ENCODE results near the gene SRP68.
A peak's percentile ranks its signal among the peaks of the same experiment; 100 is the strongest.

Gene SRP68

DNA sequence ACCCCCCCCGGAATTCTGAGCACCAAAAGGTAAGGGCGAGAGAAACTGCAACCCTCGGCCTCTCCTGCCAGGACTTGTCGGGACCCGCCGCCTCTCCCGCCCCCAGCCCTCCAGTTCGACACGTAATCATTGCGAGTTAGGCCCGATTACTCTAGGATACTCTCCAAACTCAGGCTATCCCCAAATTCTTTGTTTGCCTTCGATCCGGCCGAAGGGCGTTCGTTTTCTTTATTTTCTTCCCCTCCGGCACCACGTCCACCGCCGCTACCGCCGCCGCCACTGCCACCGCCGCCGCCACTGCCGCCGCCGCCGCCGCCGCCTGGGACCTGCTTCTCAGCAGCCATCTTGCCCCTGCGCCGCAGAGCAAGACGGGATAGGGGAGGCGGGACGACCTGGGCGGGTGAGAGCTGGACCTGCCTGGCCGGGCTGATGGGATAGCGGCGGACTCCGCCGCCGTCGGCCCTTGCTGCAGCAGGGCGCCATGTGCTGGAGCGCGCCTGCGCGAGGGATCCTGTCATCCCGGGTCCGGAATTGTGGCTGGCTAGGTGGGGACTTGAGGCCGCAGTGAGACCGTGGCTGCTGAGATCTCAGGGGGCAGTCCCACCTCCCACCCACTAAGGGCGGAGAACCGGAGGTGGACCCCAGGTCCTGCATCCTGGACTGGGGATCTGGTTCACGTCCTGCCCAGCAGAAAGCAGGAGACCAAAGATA lies at the start of gene SRP68:
Gene SRP68, minus strand, starts transcription at position 370 of the 711 bp plus-strand sequence. Its CDS starts 26 bp downstream, at position 344.
- peak; percentile 63 to 64 for DNase-seq (ENCODE audit: low read depth in 2 of 2)

DNA sequence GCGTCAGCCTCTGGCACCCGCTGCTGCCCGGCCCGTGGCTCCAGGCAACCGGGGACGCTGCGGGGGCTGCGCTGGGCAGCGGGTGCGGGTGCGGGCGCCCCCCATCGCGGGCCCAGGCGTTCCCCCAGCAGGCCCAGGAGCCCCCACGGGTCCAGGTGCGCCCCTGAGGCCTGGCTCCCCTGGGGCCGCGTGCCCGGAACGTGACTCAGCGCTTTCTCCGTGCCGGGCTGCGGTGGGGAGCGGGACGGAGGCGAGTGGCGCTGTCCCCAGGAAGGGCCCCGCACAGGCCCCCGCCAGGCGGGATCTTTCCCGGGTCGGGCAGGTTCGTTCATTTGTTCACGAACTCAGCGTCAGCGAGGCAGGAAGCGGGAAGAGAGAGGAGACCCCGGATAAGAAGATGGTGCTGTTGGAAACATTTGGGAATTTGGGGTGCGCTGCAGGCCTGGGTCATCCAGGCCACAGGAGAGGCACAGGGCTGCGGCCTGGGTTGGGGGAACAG lies 49.7 kb upstream of the SRP68 start:
- DNase-seq (ENCODE audit: low read depth in 2 of 2), result no peak

DNA sequence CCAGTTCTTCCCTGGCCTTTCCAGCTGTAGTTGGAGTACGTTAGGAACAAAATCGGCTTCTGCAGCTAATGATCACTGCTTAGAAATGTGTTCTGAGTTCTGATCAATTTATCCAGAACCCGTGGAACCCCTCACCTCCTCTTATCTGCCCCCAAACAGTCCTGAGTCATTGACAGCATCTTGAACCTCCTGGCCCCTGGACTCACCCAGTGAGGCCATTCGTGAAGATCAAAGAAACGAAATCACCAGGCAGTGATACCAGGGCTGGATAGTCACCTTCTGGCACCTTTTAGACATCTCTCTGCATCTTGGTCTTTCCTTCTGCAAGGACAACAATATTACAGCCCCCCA lies 48.3 kb upstream of the SRP68 start:
- no peak for DNase-seq (ENCODE audit: low read depth in 2 of 2)

DNA sequence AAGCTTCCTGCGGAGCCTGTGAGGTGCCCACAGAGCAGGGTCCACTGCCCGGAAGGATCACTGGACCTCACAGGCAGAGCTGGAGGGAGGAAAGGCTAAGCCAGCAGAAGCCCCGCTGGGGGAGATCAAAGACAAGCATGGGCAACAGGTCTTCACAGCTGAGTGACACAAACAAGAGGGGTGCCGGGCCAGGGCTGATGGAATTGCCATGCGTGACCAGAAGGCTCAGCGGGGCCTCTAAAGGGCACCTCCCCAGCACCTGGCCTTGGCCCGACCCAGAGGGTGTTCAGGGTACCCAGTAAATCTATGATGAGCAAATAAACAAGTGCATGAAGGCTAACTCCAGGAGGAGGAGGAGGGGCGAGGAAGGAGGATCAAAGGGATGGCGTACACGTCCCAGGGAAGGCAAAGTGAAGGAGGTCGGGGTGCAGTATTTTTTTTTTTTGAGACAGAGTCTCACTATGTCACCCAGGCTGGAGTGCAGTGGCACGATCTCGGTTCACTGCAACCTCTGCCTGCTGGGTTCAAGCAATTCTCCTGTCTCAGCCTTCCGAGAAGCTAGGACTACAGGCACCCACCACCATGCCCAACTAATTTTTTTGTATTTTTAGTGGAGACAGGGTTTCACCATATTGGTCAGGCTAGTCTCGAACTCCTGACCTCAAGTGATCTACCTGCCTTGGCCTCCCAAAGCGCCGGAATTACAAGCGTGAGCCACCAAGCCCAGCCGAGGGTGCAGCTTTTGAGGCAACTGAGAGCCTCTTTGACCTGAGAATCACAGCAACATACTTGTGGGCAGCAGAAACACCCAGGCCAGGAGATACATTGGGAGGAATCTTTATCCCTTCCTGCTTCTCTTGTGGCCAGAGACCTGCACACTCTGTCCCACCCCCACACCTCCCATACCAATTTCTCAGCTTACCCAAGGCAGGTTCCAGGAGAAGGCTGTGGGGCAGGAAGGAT lies 47.4 kb upstream of the SRP68 start:
- DNase-seq (ENCODE audit: low read depth in 2 of 2), result no peak

DNA sequence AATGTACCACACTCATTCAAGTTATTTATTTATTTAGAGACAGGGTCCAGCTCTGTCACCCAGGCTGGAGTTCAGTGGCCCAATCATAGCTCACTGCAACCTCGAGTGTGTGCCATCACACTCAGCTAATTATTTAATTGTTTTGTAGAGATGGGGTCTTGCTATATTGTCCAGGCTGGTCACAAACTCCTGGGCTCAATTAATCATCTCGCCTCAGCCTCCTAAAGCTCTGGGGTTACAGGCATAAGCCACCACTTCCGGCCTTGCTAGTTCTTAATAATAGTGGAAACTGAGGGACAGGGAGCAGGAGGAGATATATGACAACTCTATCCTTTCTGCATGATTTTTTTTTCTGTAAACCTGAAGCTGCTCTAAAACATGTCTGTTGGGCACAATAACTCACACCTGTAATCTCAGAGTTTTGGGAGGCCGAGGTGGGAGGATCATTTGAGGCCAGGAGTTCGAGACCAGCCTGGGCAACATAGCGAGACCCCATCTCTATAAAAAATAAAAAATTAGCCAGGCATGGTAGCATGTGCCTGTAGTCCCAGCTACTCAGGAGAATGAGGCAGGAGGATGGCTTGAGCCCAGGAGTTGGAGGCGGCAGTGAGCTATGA lies 42.9 kb upstream of the SRP68 start:
- no peak for DNase-seq (ENCODE audit: low read depth in 2 of 2)

DNA sequence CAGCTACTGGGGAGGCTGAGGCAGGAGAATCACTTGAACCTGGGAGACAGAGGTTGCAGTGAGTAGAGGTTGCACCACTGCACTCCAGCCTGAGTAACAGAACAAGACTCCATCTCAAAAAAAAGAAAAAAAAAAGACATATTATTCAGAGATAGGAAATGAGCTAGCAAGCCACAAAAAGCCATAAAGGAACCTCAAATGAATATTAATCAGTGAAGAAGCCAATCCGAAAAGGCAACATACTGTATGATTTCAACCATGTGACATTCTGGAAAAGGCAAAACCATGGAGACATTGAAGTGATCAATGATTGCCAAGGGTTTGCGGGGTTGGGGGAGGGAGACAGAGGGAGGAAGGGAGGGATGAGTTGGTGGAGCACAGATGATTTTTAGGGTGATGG lies 39.6 kb upstream of the SRP68 start:
- DNase-seq (ENCODE audit: low read depth in 2 of 2), result no peak

DNA sequence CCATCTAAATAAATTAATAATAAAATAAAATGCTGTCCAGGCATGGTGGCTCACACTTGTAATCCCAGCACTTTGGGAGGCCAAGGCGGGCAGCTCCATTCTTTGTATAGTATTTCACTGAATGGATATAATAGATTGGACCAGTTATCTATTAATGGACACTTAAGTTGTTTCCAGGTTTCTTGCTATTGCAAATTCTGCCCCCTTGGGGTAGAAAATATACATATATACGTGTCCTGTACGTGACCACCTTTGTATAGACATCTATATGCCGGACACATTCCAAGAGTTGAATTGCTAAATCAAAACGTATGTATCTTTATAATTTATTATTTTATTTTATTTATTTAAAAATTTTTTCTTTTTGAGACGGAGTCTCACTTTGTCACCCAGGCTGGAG lies 35.2 kb upstream of the SRP68 start:
- no peak for DNase-seq (ENCODE audit: low read depth in 2 of 2)

DNA sequence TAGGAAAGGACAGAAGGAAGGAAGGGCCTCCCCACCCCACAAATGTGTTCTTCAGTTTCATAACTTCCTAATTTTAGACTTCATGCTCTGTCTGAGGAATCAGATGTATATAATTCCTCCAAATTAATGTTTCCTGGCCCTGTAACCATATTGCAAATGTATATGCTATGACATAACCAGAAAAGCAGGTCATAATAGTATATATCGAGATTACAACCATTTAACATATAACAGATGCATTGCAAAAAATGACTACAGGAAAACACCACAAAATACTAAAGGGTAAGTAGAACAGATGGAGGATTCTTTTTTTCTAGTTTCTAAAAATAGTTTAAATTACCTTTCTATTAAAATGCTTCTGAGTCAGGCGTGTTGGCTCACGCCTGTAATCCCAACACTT lies 34.4 kb upstream of the SRP68 start:
- no peak for DNase-seq (ENCODE audit: low read depth in 2 of 2)

DNA sequence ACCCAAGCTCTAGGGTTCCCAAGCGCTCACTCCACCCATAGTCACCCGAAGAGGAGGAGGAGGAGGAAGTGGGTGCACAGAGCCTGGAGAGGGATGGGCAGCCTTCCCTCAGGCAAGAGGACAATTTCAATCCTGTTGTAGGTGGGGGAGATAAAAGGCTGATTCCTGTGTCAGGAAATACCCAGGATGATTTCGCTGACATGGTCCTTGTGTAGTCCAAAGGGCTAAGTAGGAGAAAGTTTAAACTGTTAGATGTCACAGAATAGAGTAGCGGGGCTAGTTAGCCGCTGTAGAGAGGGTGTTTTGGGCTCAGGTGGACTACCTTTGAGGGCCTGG lies 32.5 kb upstream of the SRP68 start:
- no peak for DNase-seq (ENCODE audit: low read depth in 2 of 2)

DNA sequence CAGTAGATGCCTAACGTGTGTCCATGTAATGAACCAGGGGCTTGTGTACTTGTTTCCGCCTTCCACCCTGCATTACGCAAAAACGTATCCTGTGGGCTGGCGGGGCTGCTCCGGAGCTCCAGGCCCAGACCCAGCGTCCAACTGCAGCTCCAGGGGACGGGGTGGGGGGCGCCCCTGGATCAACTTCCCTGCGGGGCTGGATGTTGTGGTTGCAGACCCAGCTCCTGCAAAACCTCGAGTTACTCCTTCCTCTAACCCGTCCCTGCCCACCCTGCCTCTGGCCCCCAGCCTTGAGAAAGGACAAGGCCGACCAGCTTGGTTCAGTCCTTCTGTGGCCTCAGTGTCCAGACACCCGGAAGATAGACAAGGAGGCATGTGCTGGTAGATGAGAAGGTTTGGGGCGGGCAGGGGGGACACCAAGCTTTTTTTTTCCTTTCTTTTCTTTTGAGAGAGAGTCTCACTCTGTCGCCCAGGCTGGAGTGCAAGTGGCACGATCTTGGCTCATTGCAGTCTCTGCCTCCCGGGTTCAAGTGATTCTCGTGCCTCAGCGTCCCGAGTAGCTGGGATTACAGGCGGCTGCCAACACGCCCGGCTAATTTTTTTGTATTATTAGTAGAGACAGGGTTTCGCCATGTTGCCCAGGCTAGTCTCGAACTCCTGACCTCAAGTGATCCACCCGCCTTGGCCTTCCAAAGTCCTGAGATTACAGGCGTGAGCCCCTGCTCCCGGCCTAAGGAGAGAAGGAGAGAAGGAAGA lies 32.0 kb upstream of the SRP68 start:
- no peak for DNase-seq (ENCODE audit: low read depth in 2 of 2)

DNA sequence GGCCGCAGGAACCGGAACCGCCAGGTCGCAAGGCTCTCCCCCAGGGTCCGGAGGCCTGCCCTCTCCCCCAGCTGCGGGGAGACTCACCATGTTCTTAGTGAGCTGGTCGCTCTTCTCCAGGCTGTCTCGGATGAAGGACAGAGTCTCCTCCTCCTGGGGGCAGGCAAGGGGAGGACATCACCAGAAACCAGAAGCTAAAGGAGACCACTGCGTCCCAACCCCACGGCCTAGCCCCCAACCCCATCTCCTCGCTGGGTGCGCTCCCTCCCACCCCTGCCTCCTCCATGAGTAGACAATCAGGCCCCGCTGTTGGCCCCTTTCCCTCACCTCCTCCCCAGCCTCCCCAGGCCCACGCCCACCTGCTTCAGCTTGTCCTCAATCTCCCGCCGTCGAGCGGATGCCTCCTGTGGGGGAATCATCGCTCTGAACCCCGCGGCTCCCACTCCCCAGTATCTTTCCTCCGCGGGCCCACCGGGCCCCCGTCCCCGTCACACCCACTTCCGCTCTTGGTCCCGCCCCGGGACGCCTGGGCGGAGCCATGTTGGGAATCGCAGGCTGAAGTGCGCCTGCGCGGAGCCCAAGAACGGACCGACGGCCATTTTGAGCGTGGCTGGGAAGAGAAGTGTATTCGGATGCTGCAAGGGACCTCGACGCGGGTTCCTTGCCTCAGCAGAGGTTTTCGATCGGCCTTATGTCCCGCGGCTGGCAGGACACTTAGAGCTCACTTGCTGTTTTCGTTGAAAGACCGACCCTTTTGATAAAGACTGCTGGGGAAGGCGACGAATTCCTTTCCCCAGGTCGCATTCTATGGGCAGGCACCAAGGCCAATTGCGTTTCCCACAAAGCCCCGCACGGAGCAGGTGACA lies 31.2 kb upstream of the SRP68 start, which contains the start of gene EXOC7:
Gene EXOC7, minus strand, starts transcription at position 514 of the 866 bp plus-strand sequence. Its CDS starts 95 bp downstream, at position 419.
- peak; percentile 84 to 88 for DNase-seq (ENCODE audit: low read depth in 2 of 2)

DNA sequence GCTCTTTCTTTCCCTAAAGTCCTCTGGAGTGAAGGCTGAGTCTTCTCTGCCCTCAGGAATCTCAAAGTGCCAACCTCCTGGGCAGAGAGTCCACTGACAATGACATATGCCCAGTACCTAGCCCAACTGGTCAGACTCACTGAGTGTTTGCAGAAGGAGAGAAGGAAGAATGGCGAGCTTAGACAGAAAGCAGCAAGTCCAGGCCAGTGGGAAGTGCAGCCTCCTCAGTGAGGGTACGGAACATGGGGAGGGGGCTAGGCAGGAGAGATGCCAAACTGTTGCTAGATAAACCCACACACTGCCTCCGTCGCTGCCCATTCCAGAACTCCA lies 30.6 kb upstream of the SRP68 start:
- DNase-seq (ENCODE audit: low read depth in 2 of 2), result no peak

DNA sequence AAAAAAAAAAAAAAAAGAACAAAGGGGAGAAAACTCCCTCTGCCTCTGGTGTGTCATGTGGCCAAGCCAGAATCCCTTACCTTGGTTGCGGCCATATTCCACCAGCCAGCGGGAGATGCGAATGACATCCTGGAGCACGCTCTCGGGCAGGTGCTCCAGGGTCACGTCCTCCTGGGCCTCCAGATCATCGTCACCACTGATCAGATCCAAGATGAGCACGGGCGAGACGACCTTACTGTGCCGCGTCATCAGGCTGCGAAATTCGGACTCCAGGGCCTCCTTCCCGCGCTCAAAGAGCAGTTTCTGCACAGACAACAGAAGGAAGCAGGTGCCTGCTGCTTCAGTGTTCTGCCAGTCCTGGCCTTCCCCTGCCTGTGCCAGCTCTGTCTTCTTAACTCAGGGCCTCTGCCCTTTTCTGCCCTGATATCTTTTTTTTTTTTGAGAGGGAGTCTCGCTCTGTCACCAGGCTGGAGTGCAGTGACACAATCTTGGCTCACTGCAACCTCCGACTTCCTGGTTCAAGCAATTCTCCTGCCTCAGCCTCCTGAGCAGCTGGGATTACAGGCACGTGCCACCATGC lies 25.5 kb upstream of the SRP68 start:
- DNase-seq (ENCODE audit: low read depth in 2 of 2), result no peak

DNA sequence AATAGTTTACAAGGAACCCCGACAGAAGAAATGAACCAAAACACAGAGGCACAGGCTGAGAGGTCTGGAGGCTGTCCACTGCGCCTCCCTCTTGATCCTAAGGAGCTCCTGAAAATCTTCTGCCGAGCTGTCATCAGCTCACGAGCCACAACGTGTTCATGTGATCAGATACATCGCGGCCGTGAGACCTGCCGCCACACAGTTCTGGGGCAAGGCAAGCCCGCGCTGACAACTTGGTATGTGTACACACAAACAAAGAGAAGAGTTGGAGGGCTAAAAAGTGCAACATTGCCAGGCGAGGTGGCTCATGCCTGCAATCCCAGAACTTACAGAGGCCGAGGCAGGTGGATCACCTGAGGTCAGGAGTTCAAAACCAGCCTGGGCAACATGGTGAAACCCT lies 23.6 kb upstream of the SRP68 start:
- DNase-seq (ENCODE audit: low read depth in 2 of 2), result no peak

DNA sequence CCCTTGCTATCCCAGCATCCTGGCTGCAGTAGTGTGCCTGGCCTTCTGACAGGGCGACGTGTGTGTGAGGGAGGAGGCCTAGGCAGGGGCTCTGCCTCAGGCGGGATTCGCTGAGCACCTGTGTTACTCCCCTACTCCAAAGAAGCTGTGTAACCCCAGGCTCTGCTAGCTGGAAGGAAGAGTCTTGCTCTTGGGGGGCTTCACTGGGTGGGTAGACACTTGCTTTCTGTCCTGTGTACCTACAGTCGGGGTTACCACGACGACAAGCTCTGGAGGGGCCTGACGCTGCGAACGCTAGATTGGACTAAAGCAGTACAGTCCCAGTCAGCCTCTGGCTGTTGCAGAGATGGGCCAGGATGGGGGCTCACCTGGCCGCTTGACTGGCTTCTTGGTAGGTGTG lies 21.7 kb upstream of the SRP68 start:
- no peak for DNase-seq (ENCODE audit: low read depth in 2 of 2)

DNA sequence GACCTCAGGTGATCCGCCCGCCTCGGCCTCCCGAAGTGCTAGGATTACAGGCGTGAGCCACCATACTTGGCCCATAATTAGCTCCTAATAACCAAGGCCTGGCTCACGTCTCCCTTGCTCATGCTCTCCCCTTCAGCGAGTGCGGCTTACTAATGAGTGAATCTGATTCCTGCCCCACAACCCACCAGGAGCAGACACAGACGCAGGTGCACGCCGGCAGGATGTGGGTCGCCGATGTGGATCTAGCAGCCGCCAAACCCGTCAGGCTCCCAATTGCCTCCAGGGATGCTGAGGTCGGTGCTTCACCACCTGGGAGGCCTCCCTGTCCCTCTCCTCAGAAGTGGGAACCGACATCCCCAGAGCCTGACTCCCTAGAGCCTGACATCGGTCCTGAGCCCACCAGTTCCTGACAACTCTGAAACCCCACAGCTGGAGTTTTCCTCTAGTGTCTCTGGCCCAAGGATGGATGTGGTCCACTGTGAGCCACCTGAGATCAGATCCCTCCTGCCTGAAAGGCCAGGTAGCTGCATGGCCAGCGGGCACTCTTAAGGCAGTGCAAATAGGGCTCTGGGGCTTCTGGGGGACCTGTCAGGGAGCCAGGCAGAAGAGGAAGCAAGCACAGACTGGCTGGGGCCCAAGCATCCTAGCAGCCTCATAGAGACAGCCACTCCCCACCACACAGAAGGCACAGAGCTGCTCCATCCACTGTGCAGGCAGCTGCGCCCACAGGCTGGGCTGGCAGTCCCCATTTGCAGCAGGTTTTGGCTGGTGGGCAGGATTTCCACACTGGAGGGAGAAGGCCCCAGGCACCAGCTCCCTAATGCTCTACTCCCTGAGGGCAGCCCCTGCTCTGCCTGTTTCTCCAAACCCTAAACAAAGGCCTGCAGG lies 20.5 kb upstream of the SRP68 start:
- DNase-seq (ENCODE audit: low read depth in 2 of 2), result no peak

DNA sequence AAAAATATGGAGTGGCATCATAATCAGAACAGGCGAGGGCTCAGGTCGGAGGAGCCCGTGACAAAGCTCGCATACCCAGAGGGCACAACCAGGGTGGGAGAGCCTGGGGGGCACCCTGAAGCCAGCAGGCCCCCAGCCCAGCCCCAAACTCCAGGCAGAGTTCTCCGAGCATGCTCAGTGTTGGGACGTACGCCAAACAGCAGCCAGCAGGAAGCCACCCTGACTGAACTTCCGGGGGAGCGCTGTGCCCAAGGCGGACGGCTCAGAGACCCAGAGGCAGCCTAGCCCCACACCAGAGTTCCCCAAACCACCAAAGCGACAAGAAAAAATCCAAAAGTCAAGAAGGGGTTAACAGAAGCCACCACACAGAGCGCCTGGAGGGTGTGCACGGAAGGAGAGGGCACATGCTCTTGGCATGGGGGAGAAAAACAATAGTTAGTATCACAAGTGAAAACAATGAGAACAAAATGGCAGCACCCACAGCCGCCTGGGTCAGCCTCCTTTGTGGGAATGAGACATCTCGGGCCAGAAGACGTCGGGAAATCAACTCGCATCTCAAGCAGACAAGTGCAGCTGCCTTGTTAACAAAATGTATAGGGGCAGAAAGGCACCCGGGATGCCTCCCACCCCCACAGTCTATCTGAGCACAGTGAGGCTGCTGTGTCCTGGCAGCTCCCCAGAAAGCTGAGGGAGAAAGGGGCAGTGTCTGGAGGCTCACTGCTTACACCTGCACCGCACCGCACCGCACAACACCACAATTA lies 19.4 kb upstream of the SRP68 start:
- no peak for DNase-seq (ENCODE audit: low read depth in 2 of 2)

DNA sequence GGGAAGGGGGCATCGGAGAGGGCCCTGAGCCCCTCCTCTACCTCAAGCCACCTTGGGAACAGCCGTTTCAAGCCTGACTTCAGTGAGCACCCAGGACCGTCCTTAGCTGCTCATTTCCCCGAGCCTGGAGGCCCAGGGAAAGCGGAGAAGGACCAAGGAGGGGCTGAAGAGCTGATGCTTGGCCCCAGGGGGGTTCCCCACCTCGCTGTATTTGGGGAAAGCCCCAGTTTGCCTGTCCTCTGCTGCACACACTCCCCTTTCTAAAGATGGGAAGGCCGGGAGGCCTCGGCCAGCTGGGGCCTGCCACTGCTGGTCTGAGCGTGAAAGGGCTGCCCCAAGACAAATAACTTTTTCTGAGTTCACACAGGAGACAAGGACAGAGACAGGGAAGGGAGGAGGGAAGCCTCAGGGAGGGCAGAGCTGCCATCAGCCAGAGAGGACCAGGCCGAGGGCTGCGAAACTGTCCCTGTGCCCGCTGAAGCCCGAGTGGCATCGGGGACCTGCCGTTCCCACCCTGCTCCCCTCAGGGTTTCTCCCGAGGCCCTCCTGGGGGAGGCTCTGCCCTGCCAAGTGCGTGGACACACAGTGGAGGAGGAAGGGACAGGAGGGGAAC lies 18.3 kb upstream of the SRP68 start:
- DNase-seq (ENCODE audit: low read depth in 2 of 2), result no peak
